Astrocyte (in vitro differentiated cells and primary cell): Measurements from ENCODE around the gene PEX11A.

ENCODE experiments used
- EZH2 ChIP-seq: IDR thresholded peaks from 2 replicates; pipeline ENCODE4 v1.6.1; 2012; ENCODE audit warnings: mild to moderate bottlenecking, low read length, inconsistent platforms; ENCODE audit not compliant: insufficient read depth
- TF ChIP-seq, protein P1 (sequence below): IDR thresholded peaks from 2 replicates; pipeline ENCODE4 v1.5.1; 2011; ENCODE audit warnings: low read depth, mild to moderate bottlenecking, inconsistent platforms, low read length, moderate library complexity; ENCODE audit not compliant: insufficient read depth

DNA sequence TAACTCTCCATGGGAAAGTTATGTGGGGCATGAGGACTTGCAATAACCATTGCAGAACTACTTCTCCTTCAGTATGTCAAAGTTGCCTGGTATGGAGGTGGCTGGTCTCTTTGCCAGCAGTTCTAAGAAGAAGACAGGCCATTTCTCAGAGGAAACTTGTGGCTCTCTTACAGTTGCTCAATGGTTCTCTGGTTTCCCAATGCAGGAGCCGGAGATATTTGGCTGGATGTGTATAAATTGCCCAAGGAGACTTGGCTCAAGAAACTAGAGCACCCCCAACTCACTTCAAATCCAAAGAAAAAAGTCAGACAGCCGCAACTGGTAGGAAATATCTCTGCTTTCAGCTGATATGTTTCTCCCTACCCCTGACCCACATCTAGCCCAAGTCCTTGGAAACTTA lies 24.2 kb upstream of the PEX11A start:
- TF ChIP-seq, protein P1, sequence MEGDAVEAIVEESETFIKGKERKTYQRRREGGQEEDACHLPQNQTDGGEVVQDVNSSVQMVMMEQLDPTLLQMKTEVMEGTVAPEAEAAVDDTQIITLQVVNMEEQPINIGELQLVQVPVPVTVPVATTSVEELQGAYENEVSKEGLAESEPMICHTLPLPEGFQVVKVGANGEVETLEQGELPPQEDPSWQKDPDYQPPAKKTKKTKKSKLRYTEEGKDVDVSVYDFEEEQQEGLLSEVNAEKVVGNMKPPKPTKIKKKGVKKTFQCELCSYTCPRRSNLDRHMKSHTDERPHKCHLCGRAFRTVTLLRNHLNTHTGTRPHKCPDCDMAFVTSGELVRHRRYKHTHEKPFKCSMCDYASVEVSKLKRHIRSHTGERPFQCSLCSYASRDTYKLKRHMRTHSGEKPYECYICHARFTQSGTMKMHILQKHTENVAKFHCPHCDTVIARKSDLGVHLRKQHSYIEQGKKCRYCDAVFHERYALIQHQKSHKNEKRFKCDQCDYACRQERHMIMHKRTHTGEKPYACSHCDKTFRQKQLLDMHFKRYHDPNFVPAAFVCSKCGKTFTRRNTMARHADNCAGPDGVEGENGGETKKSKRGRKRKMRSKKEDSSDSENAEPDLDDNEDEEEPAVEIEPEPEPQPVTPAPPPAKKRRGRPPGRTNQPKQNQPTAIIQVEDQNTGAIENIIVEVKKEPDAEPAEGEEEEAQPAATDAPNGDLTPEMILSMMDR = no peak
- TF ChIP-seq EZH2 = no peak
